PFSK-1 (cell line): ENCODE measurements around the gene ZNF362.

Source experiments
- FOXP2 ChIP-seq: optimal IDR thresholded peaks from 2 replicates; pipeline ENCODE3; 2011; ENCODE audit warnings: borderline replicate concordance, control low read depth, inconsistent platforms; ENCODE audit not compliant: insufficient read depth; ENCODE audit errors: extremely low read length, extremely low read depth
- POLR2AphosphoS5 ChIP-seq: IDR thresholded peaks from 2 replicates; pipeline ENCODE4 v1.6.1; 2012; ENCODE audit warnings: low read depth, mild to moderate bottlenecking, control low read depth, low read length, moderate library complexity
- SIN3A ChIP-seq: IDR thresholded peaks from 2 replicates; pipeline ENCODE4 v1.6.1; 2012; ENCODE audit warnings: mild to moderate bottlenecking, low read length, moderate library complexity, borderline replicate concordance; ENCODE audit not compliant: insufficient read depth
- TAF1 ChIP-seq: IDR thresholded peaks from 2 replicates; pipeline ENCODE4 v1.6.1; 2012; ENCODE audit warnings: low read length, control low read depth, borderline replicate concordance; ENCODE audit not compliant: insufficient read depth
- TF ChIP-seq, protein P1 (sequence below), 2 experiments: IDR thresholded peaks; 2 replicates each; pipeline versions ENCODE4 v1.6.1 to v1.8.0; 2011 to 2012; ENCODE audit warnings: low read depth in 2 of 2, low read length in 2 of 2, control low read depth in 1 of 2, inconsistent platforms in 1 of 2, mild to moderate bottlenecking in 1 of 2, moderate library complexity in 1 of 2; ENCODE audit not compliant: insufficient read depth in 1 of 2

The ZNF362 gene

GRCh38 chr1:33287317-33287716 is 31.0 kb downstream of the ZNF362 start:
- TF ChIP-seq TAF1 (no peak), FOXP2 (no peak), POLR2AphosphoS5 (no peak), SIN3A (no peak)
- TF ChIP-seq, protein P1, sequence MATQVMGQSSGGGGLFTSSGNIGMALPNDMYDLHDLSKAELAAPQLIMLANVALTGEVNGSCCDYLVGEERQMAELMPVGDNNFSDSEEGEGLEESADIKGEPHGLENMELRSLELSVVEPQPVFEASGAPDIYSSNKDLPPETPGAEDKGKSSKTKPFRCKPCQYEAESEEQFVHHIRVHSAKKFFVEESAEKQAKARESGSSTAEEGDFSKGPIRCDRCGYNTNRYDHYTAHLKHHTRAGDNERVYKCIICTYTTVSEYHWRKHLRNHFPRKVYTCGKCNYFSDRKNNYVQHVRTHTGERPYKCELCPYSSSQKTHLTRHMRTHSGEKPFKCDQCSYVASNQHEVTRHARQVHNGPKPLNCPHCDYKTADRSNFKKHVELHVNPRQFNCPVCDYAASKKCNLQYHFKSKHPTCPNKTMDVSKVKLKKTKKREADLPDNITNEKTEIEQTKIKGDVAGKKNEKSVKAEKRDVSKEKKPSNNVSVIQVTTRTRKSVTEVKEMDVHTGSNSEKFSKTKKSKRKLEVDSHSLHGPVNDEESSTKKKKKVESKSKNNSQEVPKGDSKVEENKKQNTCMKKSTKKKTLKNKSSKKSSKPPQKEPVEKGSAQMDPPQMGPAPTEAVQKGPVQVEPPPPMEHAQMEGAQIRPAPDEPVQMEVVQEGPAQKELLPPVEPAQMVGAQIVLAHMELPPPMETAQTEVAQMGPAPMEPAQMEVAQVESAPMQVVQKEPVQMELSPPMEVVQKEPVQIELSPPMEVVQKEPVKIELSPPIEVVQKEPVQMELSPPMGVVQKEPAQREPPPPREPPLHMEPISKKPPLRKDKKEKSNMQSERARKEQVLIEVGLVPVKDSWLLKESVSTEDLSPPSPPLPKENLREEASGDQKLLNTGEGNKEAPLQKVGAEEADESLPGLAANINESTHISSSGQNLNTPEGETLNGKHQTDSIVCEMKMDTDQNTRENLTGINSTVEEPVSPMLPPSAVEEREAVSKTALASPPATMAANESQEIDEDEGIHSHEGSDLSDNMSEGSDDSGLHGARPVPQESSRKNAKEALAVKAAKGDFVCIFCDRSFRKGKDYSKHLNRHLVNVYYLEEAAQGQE (IDR thresholded peaks at IDR 0.05; ENCODE audit: insufficient read depth in 1 of 2, low read depth in 2 of 2, low read length in 2 of 2), result no peak

DNA sequence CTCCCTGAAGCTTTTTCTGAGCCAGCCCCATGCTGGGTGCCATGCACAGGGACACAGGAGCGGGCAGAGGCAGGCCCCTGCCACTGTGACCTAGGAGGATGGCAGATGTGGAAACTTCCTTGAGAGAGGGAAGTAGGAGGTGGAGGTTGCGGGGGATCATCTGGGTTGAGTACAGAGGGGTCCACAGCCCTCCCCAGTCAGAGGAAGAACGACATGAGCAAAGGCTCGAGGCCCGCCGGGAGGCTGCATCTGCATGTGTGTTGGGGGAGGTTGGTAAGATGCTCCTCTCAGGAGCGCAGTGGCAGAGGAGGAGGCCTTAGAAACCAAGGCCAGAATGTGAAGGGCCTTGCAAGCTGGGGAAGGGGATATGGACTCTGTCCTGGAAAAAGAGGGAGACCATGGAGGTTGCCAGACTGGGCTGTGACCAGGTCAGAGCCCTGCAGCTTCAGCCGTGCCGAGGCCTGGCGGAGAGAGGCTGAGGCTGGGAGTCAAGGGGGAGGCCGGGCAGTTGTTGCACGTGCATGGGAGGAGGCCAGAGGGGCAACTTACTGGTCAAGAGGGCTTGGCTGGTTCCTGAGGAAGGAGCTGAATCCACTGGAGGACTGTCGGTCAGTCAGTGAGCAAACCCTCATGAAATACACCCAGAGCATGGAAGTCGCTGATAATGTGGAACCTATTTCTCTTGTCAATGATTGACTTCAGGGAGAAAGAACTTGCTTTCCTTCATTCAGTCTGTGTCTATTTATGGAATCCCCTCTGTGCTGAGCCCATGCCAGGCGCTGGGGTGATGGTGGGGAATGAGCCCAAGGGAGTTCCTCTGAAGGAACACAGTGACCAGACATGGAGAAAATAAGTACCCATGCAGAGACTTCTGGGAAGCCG is 32.9 kb downstream of the ZNF362 start:
- TF ChIP-seq, protein P1 (IDR thresholded peaks at IDR 0.05; ENCODE audit: insufficient read depth in 1 of 2, low read depth in 2 of 2, low read length in 2 of 2), result no peak
- TF ChIP-seq SIN3A (no peak), FOXP2 (no peak), POLR2AphosphoS5 (no peak), TAF1 (no peak)

GRCh38 chr1:33289858-33290154 is 33.5 kb downstream of the ZNF362 start:
- TF ChIP-seq, protein P1 (IDR thresholded peaks at IDR 0.05; ENCODE audit: insufficient read depth in 1 of 2, low read depth in 2 of 2, low read length in 2 of 2), result no peak
- no peak for TF ChIP-seq FOXP2
- TF ChIP-seq POLR2AphosphoS5, result no peak

GRCh38 chr1:33292726-33293340 is 36.5 kb downstream of the ZNF362 start:
- TF ChIP-seq TAF1 (no peak), FOXP2 (no peak), SIN3A (no peak)

- TF ChIP-seq, protein P1 (IDR thresholded peaks at IDR 0.05; ENCODE audit: insufficient read depth in 1 of 2, low read depth in 2 of 2, low read length in 2 of 2), result no peak
Measured at GRCh38 chr1:33294071-33295010, 38.0 kb downstream of the ZNF362 start.
